ENCODE results near the gene MESP1.

DNA sequence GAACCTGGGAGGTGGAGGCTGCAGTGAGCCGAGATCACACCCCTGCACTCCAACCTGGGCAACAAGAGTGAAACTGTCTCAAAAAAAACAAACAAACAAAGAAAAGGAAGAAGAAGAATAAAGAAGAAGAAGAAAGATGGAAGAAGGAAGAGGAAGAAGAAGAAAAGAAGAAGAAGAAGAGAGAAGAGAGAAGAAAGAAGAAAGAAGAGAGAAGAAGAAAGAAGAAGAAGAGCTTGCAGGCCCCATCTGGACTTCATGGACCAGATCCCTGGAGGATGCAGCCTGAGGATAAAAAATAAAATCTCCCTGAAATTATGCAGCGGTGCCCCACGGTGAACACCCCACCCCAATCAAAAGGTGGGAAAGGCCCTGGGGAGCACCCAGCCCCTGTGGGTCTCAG is 8.8 kb upstream of the MESP1 start:
- TF ChIP-seq EP300 (IDR thresholded peaks at IDR 0.05; ENCODE audit: borderline replicate concordance in 1 of 2, control insufficient read depth in 1 of 2, low read depth in 2 of 2, low read length in 2 of 2), result no peak
- TF ChIP-seq CTCF (IDR thresholded peaks at IDR 0.05 in 2 of 3, conservative IDR thresholded peaks at IDR 0.05 in 1 of 3; ENCODE audit: control insufficient read depth in 2 of 3, extremely low read depth in 1 of 3, insufficient read depth in 1 of 3, low read depth in 3 of 3, low read length in 3 of 3), result no peak
- TF ChIP-seq SRF (IDR thresholded peaks at IDR 0.05; ENCODE audit: low read depth in 2 of 2, low read length in 2 of 2), result no peak
- no peak for TF ChIP-seq POLR2A (IDR thresholded peaks at IDR 0.05; ENCODE audit: low read depth, low read length)
- no peak for TF ChIP-seq BHLHE40 (IDR thresholded peaks at IDR 0.05; ENCODE audit: borderline replicate concordance in 1 of 2, low read depth in 2 of 2, low read length in 1 of 2)
- no peak for TF ChIP-seq FOXK2 (IDR thresholded peaks at IDR 0.05)
- no peak for TF ChIP-seq EZH2 (IDR thresholded peaks at IDR 0.05; ENCODE audit: borderline replicate concordance, control insufficient read depth, low read depth, low read length)
- no peak for TF ChIP-seq CBFB (IDR thresholded peaks at IDR 0.05; ENCODE audit: low read depth)
- no peak for TF ChIP-seq POLR2AphosphoS5 (IDR thresholded peaks at IDR 0.05; ENCODE audit: low read length)
- TF ChIP-seq CEBPB (IDR thresholded peaks at IDR 0.05; ENCODE audit: borderline replicate concordance in 1 of 2, low read depth in 2 of 2, low read length in 2 of 2), result no peak
- no peak for TF ChIP-seq CHD2 (IDR thresholded peaks at IDR 0.05; ENCODE audit: borderline replicate concordance, low read depth, low read length)
- no peak for TF ChIP-seq LARP7 (IDR thresholded peaks at IDR 0.05)

Measured in GM12878 (cell line).